B cell (primary cell): ENCODE results near the gene CUBN. TPM values are rescaled to one million over a fixed set of nuclear protein-coding genes. Genes with fewer than 3 reads are reported as not detected.

Experiments
- ATAC-seq: fragments of 200-7000 bp; cut with Tn5 transposase; one replicate; pipeline ENCODE4 v1.10.0; 2021; ENCODE audit warnings: low read depth, mild to moderate bottlenecking, moderate number of reproducible peaks, moderate library complexity
- CTCF ChIA-PET: fragments of 350-600 bp; sonication (Branson Sonifier 250); formaldehyde crosslinking; loops from one replicate; lab custom pipeline; 2021; ENCODE audit warnings: antibody characterized with exemption, inconsistent platforms; lab: Charles Lee
- POLR2A ChIA-PET: fragments of 350-600 bp; sonication (Branson Sonifier 250); formaldehyde crosslinking; loops from one replicate; lab custom pipeline; 2021; ENCODE audit warnings: antibody characterized with exemption; lab: Charles Lee
- DNase-seq: peaks from one replicate; pipeline ENCODE4 v3.0.0; 2013
- H2AFZ ChIP-seq: 2 replicates; pipeline ENCODE4 v1.6.1; 2012; ENCODE audit warnings: mild to moderate bottlenecking, low read depth, low read length; ENCODE audit not compliant: insufficient read depth, poor library complexity, severe bottlenecking
- H3K27ac ChIP-seq, 2 donors: 1 replicate in 1 of 2; 2 replicates in 1 of 2; pipeline ENCODE4 v1.5.1; 2012 to 2013; ENCODE audit warnings: low read length in 2 of 2, mild to moderate bottlenecking in 2 of 2, moderate library complexity in 1 of 2
- H3K27me3 ChIP-seq, 4 experiments: fragments of 200-600 bp in 1 of 4; sonication (generic) in 1 of 4; replicated peaks in 1 of 4; 1 replicate in 2 of 4; 2 replicates in 2 of 4; pipeline versions ENCODE4 v1.6.1 to v1.7.0; 2013 to 2016; ENCODE audit warnings: low read length in 3 of 4, mild to moderate bottlenecking in 2 of 4, mixed read lengths in 1 of 4, moderate library complexity in 1 of 4; ENCODE audit not compliant: insufficient read depth in 4 of 4, control insufficient read depth in 3 of 4; ENCODE audit errors: control extremely low read depth in 1 of 4
- H3K36me3 ChIP-seq, 2 experiments: replicated peaks in 1 of 2; 1 replicate in 1 of 2; 2 replicates in 1 of 2; pipeline versions ENCODE4 v1.6.1 to v1.7.1; 2013; ENCODE audit warnings: low read length in 1 of 2; ENCODE audit not compliant: insufficient read depth in 2 of 2, control insufficient read depth in 1 of 2; ENCODE audit errors: control extremely low read depth in 1 of 2, extremely low read depth in 1 of 2
- H3K4me1 ChIP-seq, 2 donors: fragments of 200-600 bp in 1 of 2; sonication (generic) in 1 of 2; 1 replicate in 1 of 2; 2 replicates in 1 of 2; pipeline versions ENCODE4 v1.5.1 to v1.6.1; 2013 to 2017; ENCODE audit warnings: low read length in 2 of 2; ENCODE audit not compliant: control insufficient read depth in 2 of 2, insufficient read depth in 2 of 2
- H3K4me2 ChIP-seq: replicated peaks from 2 replicates; pipeline ENCODE3; 2012; ENCODE audit warnings: mild to moderate bottlenecking, low read depth, low read length; ENCODE audit not compliant: poor library complexity, severe bottlenecking
- H3K4me3 ChIP-seq, 5 experiments: fragments of 200-600 bp in 1 of 5; sonication (generic) in 1 of 5; 1 replicate in 3 of 5; 2 replicates in 2 of 5; pipeline versions ENCODE4 v1.5.1 to v1.7.0; 2011 to 2016; ENCODE audit warnings: low read length in 4 of 5, mild to moderate bottlenecking in 4 of 5, low read depth in 2 of 5, control low read depth in 1 of 5, moderate library complexity in 1 of 5; ENCODE audit not compliant: insufficient read depth in 1 of 5; ENCODE audit errors: control extremely low read depth in 1 of 5, extremely low read depth in 1 of 5
- H3K79me2 ChIP-seq: fragments of 200-600 bp; sonication (generic); one replicate; pipeline ENCODE4 v1.6.0; 2016; ENCODE audit warnings: low read length; ENCODE audit not compliant: control insufficient read depth, insufficient read depth
- H3K9ac ChIP-seq: fragments of 200-600 bp; sonication (generic); 2 replicates; pipeline ENCODE4 v1.6.1; 2017; ENCODE audit warnings: mild to moderate bottlenecking, low read length, moderate library complexity
- H3K9me3 ChIP-seq, 3 donors: one replicate each; pipeline versions ENCODE4 v1.6.1 to v1.7.1; 2013; ENCODE audit warnings: low read length in 2 of 3; ENCODE audit not compliant: control insufficient read depth in 2 of 3, insufficient read depth in 1 of 3; ENCODE audit errors: control extremely low read depth in 1 of 3
- H4K20me1 ChIP-seq: 2 replicates; pipeline ENCODE4 v1.6.0; 2012; ENCODE audit warnings: mild to moderate bottlenecking, low read length; ENCODE audit not compliant: insufficient read depth, control insufficient read depth, poor library complexity, severe bottlenecking
- H3K27ac Mint-ChIP-seq: one replicate; pipeline ENCODE4 v1.8.0; 2021; ENCODE audit warnings: mixed read lengths
- H3K27me3 Mint-ChIP-seq: one replicate; pipeline ENCODE4 v1.8.0; 2021; ENCODE audit warnings: mixed read lengths
- H3K4me1 Mint-ChIP-seq: one replicate; pipeline ENCODE4 v1.8.0; 2021; ENCODE audit warnings: mixed read lengths
- H3K4me3 Mint-ChIP-seq: one replicate; pipeline ENCODE4 v1.8.0; 2021; ENCODE audit warnings: mixed read lengths
- H3K9me3 Mint-ChIP-seq: one replicate; pipeline ENCODE4 v1.8.0; 2022; ENCODE audit warnings: mixed read lengths; ENCODE audit not compliant: insufficient read depth
- EZH2 ChIP-seq: IDR thresholded peaks from 2 replicates; pipeline ENCODE4 v1.6.1; 2012; ENCODE audit warnings: borderline replicate concordance, low read depth, mild to moderate bottlenecking, moderate library complexity, low read length; ENCODE audit not compliant: insufficient read depth, poor library complexity, severe bottlenecking
- WGBS: methylation state at CpG from one replicate; pipeline ENCODE4 v1.1.5; 2013; ENCODE audit warnings: missing lambda C conversion rate; ENCODE audit not compliant: insufficient coverage; 5-methylcytosine and 5-hydroxymethylcytosine counted together
- intact Hi-C: fragments of 100-400 bp; cut with micrococcal nuclease; formaldehyde crosslinking; loops from one replicate; pipeline ENCODE4 v1.10.0; 2022
- polyA plus RNA-seq: library from polyadenylated mRNA; depleted of rRNA; stranded (reverse); fragments of >200 nt; gene quantifications from 2 replicates; pipeline ENCODE4 v1.2.3, GENCODE V29; 2012
- total RNA-seq, 2 donors: library from RNA; stranded (reverse); fragments of 120-200 nt in 1 of 2; gene quantifications; 1 replicate in 1 of 2; 2 replicates in 1 of 2; pipeline versions ENCODE4 v1.2.3 to v1.2.4, GENCODE V29; 2013 to 2022
- TF ChIP-seq, protein P1 (sequence below): fragments of 200-600 bp; IDR thresholded peaks from one replicate; pipeline ENCODE4 v1.8.0; 2022; ENCODE audit warnings: antibody characterized with exemption, mild to moderate bottlenecking

CUBN gene
- total and polyA plus RNA-seq, 2 donors (not counting 1 experiment from before 2014, with no cell fraction given) = 4.2 to 5.7 TPM

GRCh38 chr10:16819436-16819835 lies 310.2 kb downstream of the CUBN start:
- POLR2A ChIA-PET = no interaction called here
- Histone ChIP-seq H3K36me3 (no peaks in the 10 kb centered on the region), H3K27ac (no peak overlapping the region), H3K4me3 (no peak overlapping the region), H3K4me2 (no peak overlapping the region), H3K4me1 (peaks cover 13 to 15% of the 10 kb centered on the region in 2 donors), H3K79me2 (peaks cover 27% of the 10 kb centered on the region), H4K20me1 (no peaks in the 10 kb centered on the region), H3K27me3 (peaks cover 0 to 2% (median 0%) of the 10 kb centered on the region in 4 experiments), H3K9ac (no peak overlapping the region), H2AFZ (no peak overlapping the region), H3K9me3 (peaks cover 0 to 19% (median 15%) of the 10 kb centered on the region in 3 donors)
- H3K9me3 Mint-ChIP-seq = peaks cover 8% of the 10 kb centered on the region
- CTCF ChIA-PET = interaction anchor here (0.9 to 1.0 kb wide), 2 partner anchors 9 to 439 kb away, joined by 3 to 4 read pairs; no protein-coding TSS in a partner anchor
- TF ChIP-seq, protein P1, sequence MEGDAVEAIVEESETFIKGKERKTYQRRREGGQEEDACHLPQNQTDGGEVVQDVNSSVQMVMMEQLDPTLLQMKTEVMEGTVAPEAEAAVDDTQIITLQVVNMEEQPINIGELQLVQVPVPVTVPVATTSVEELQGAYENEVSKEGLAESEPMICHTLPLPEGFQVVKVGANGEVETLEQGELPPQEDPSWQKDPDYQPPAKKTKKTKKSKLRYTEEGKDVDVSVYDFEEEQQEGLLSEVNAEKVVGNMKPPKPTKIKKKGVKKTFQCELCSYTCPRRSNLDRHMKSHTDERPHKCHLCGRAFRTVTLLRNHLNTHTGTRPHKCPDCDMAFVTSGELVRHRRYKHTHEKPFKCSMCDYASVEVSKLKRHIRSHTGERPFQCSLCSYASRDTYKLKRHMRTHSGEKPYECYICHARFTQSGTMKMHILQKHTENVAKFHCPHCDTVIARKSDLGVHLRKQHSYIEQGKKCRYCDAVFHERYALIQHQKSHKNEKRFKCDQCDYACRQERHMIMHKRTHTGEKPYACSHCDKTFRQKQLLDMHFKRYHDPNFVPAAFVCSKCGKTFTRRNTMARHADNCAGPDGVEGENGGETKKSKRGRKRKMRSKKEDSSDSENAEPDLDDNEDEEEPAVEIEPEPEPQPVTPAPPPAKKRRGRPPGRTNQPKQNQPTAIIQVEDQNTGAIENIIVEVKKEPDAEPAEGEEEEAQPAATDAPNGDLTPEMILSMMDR = no peak
- no peak for TF ChIP-seq EZH2
- peaks cover 28% of the 10 kb centered on the region for H3K4me1 Mint-ChIP-seq
- no peak overlapping the region for H3K4me3 Mint-ChIP-seq
- H3K27ac Mint-ChIP-seq = no peak overlapping the region
- DNase-seq = no peak
- 100% methylated on average over 1 of the region's 3 CpGs for WGBS
- H3K27me3 Mint-ChIP-seq = peaks cover 5% of the 10 kb centered on the region
- intact Hi-C loops = loop anchor here (5.0 kb wide), 1 partner anchor 823 kb away; the partner anchor contains the start of gene STAM
- ATAC-seq = no peak

DNA sequence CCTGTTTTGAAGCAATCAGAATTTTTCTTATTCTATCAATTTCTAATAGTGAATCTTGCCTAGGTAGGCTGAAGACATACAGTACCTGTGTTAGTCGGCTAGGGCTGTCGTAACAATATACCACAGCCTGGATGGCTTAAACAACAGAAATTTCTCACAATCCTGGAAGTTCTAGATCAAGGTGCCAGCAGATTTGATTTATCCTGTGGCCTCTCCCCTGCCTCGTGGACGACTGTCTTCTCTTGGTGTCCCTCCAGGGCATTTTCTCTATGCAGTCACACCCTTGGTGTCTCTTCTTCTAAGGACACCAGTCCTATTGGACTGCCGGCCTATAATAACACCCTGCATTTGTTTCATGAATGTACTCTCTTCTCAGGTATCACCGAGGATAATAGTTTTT lies 310.6 kb downstream of the CUBN start:
- Histone ChIP-seq H2AFZ (no peak overlapping the region), H3K27ac (no peak overlapping the region), H3K27me3 (peaks cover 0 to 2% (median 0%) of the 10 kb centered on the region in 4 experiments), H3K9ac (no peak overlapping the region), H3K36me3 (no peaks in the 10 kb centered on the region), H3K4me1 (peaks cover 13 to 15% of the 10 kb centered on the region in 2 donors), H3K4me3 (no peak overlapping the region), H3K79me2 (peaks cover 32% of the 10 kb centered on the region), H4K20me1 (no peaks in the 10 kb centered on the region), H3K4me2 (no peak overlapping the region), H3K9me3 (peaks cover 0 to 19% (median 15%) of the 10 kb centered on the region in 3 donors)
- H3K9me3 Mint-ChIP-seq = peaks cover 8% of the 10 kb centered on the region
- H3K27ac Mint-ChIP-seq = no peak overlapping the region
- WGBS = 93% methylated on average over 4 of the region's 6 CpGs
- intact Hi-C loops = loop anchor here (5.0 kb wide), 1 partner anchor 823 kb away; the partner anchor contains the start of gene STAM
- ATAC-seq = no peak
- ChIA-PET POLR2A (no interaction called here), CTCF (no interaction called here)
- TF ChIP-seq, protein P1 = no peak
- TF ChIP-seq EZH2 = no peak
- no peak overlapping the region for H3K4me3 Mint-ChIP-seq
- no peak for DNase-seq
- peaks cover 28% of the 10 kb centered on the region for H3K4me1 Mint-ChIP-seq
- H3K27me3 Mint-ChIP-seq = peaks cover 5% of the 10 kb centered on the region
